NCI-H748 (cell line): ENCODE measurements around the gene HLA-F.

Experiments used
- DNase-seq: peaks from one replicate; lab custom pipeline; 2025; ENCODE audit not compliant: unreplicated experiment; lab: John Stamatoyannopoulos, UW

HLA-F gene

GRCh38 chr6:29742127-29742526, 18.9 kb downstream of the HLA-F start:
- no peak for DNase-seq

- no peak for DNase-seq
These were observed 19.8 kb downstream of the HLA-F start for GRCh38 chr6:29743025-29743424.

GRCh38 chr6:29743568-29743967, 20.3 kb downstream of the HLA-F start:
- DNase-seq = no peak

- DNase-seq = no peak
These were observed 20.9 kb downstream of the HLA-F start for GRCh38 chr6:29744131-29744530.

GRCh38 chr6:29744621-29745020, 21.4 kb downstream of the HLA-F start:
- no peak for DNase-seq

GRCh38 chr6:29745386-29745785, 22.2 kb downstream of the HLA-F start:
- no peak for DNase-seq

GRCh38 chr6:29745855-29746449, 22.7 kb downstream of the HLA-F start:
- no peak for DNase-seq

GRCh38 chr6:29746846-29747687, 23.8 kb downstream of the HLA-F start:
- DNase-seq = no peak

GRCh38 chr6:29747688-29748250, 24.5 kb downstream of the HLA-F start:
- DNase-seq = no peak

GRCh38 chr6:29748391-29749307, 25.4 kb downstream of the HLA-F start:
- DNase-seq = peak; percentile 93

- peak; percentile 62 for DNase-seq
These were observed 26.1 kb downstream of the HLA-F start for GRCh38 chr6:29749308-29749662.

- DNase-seq = no peak
These were observed 26.4 kb downstream of the HLA-F start for GRCh38 chr6:29749668-29750067.

- DNase-seq = no peak
These were observed 27.5 kb downstream of the HLA-F start for GRCh38 chr6:29750709-29751108.

- no peak for DNase-seq
These were observed 28.2 kb downstream of the HLA-F start for GRCh38 chr6:29751480-29751879.

GRCh38 chr6:29752451-29753308, 29.4 kb downstream of the HLA-F start:
- peak; percentile 84 for DNase-seq

- no peak for DNase-seq
These were observed 30.0 kb downstream of the HLA-F start for GRCh38 chr6:29753309-29753644.

GRCh38 chr6:29755295-29755871, 32.1 kb downstream of the HLA-F start:
- no peak for DNase-seq

- DNase-seq = no peak
These were observed 34.0 kb downstream of the HLA-F start for GRCh38 chr6:29757282-29757681.

- DNase-seq = no peak
These were observed 34.6 kb downstream of the HLA-F start for GRCh38 chr6:29757701-29758293.

GRCh38 chr6:29758761-29759160, 35.5 kb downstream of the HLA-F start:
- no peak for DNase-seq
